ENCODE results near the gene GRIK4. TPM values are rescaled to one million over a fixed set of nuclear protein-coding genes. Genes with fewer than 3 reads are reported as not detected.

Gene GRIK4
- total RNA-seq, 1 experiment from 2014 or later, result 3.3 TPM

GRCh38 chr11:120489799-120490198 lies 21.7 kb upstream of the GRIK4 start:
- Mint-ChIP-seq H3K9me3 (no peaks in the 10 kb centered on the region), H3K27ac (no peak overlapping the region), H3K4me1 (peaks cover 14% of the 10 kb centered on the region), H3K36me3 (peaks cover 8% of the 10 kb centered on the region), H3K27me3 (ENCODE audit: low read depth) (no peaks in the 10 kb centered on the region), H3K4me3 (no peak overlapping the region)
- CTCF ChIA-PET, result no interaction called here
- DNase-seq (ENCODE audit: low spot score) (no peak), ATAC-seq (no peak)
- TF ChIP-seq GRHL2 (CRISPR knock-in tag; IDR thresholded peaks at IDR 0.05; ENCODE audit: insufficient replicate concordance, severe bottlenecking) (no peak), TCF7 (CRISPR knock-in tag; IDR thresholded peaks at IDR 0.05; ENCODE audit: low read depth) (no peak), KAT7 (CRISPR knock-in tag; IDR thresholded peaks at IDR 0.05; ENCODE audit: borderline replicate concordance) (no peak), NR1H2 (CRISPR knock-in tag; IDR thresholded peaks at IDR 0.05) (no peak), NR3C1 (CRISPR knock-in tag; conservative IDR thresholded peaks at IDR 0.05; ENCODE audit: low read depth) (no peak), ZNF512 (CRISPR knock-in tag; IDR thresholded peaks at IDR 0.05; ENCODE audit: borderline replicate concordance) (no peak), AFF4 (CRISPR knock-in tag; IDR thresholded peaks at IDR 0.05; ENCODE audit: borderline replicate concordance) (no peak), OVOL2 (CRISPR knock-in tag; IDR thresholded peaks at IDR 0.05; ENCODE audit: borderline replicate concordance) (no peak), USF1 (CRISPR knock-in tag; IDR thresholded peaks at IDR 0.05) (no peak)
- POLR2A ChIA-PET, result no interaction called here

- CTCF ChIA-PET, result interaction anchor here (0.6 to 1.2 kb wide), 3 partner anchors 21 to 157 kb away, joined by 3 to 4 read pairs (median 3); no protein-coding TSS in a partner anchor
- Mint-ChIP-seq H3K9me3 (no peaks in the 10 kb centered on the region), H3K27ac (no peak overlapping the region), H3K4me3 (no peak overlapping the region), H3K36me3 (no peaks in the 10 kb centered on the region), H3K27me3 (ENCODE audit: low read depth) (no peaks in the 10 kb centered on the region), H3K4me1 (peaks cover 31% of the 10 kb centered on the region)
- POLR2A ChIA-PET, result no interaction called here
- DNase-seq (ENCODE audit: low spot score) (no peak), ATAC-seq (no peak)
- TF ChIP-seq TCF7 (CRISPR knock-in tag; IDR thresholded peaks at IDR 0.05; ENCODE audit: low read depth) (no peak), IRF2 (CRISPR knock-in tag; IDR thresholded peaks at IDR 0.05; ENCODE audit: borderline replicate concordance, low read depth) (no peak), ZSCAN18 (CRISPR knock-in tag; IDR thresholded peaks at IDR 0.05) (no peak), AR (CRISPR knock-in tag; IDR thresholded peaks at IDR 0.05) (no peak), ATF2 (CRISPR knock-in tag; IDR thresholded peaks at IDR 0.05; ENCODE audit: borderline replicate concordance, low read depth) (no peak), EMX1 (CRISPR knock-in tag; IDR thresholded peaks at IDR 0.05) (no peak), TP53 (CRISPR knock-in tag; IDR thresholded peaks at IDR 0.05) (no peak), SMAD3 (CRISPR knock-in tag; IDR thresholded peaks at IDR 0.05; ENCODE audit: borderline replicate concordance) (no peak), ZNF219 (CRISPR knock-in tag; IDR thresholded peaks at IDR 0.05; ENCODE audit: borderline replicate concordance) (no peak), JAZF1 (CRISPR knock-in tag; IDR thresholded peaks at IDR 0.05) (no peak), GRHL2 (CRISPR knock-in tag; IDR thresholded peaks at IDR 0.05; ENCODE audit: insufficient replicate concordance, severe bottlenecking) (no peak), ZNF423 (CRISPR knock-in tag; IDR thresholded peaks at IDR 0.05) (no peak), GABPB1 (CRISPR knock-in tag; IDR thresholded peaks at IDR 0.05) (no peak), OVOL2 (CRISPR knock-in tag; IDR thresholded peaks at IDR 0.05; ENCODE audit: borderline replicate concordance) (no peak)
Measured at GRCh38 chr11:120492486-120492885, 19.1 kb upstream of the GRIK4 start.

Measured in WTC11 (cell line).